NCI-H2029 treated with DMSO at 0.1 percent for 48 hours (cell line): ENCODE results near the gene TMEM186.
"Not testable (repeated sequence)": the region's sequence is repeated elsewhere in the genome, so short reads cannot be mapped to it uniquely, and the experiment has no call there.

ENCODE experiments used
- DNase-seq: peaks from one replicate; lab custom pipeline; 2025; lab: John Stamatoyannopoulos, UW

TMEM186 gene

GRCh38 chr16:8774208-8774607 lies 23.2 kb downstream of the TMEM186 start:
- DNase-seq, result no peak

DNA sequence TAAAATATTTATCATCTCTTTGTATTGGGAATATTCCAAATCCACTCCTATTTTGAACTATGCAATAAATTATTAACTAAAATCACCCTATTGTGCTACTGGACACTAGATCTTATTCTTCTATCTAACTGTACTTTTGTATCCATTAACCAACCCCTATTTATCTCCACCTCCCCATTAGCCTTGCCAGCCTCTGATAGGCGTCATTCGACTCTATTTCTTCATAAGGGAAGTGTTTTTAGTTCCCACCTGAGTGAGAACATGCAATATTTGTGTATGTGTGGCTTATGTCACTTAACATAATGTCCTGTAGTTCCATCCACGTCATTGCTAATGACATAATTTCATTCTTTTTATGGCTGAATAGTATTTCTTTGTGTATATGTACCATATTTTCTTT lies 23.9 kb downstream of the TMEM186 start:
- no peak for DNase-seq

- DNase-seq, result no peak
These were observed 28.7 kb downstream of the TMEM186 start for GRCh38 chr16:8768692-8769091.

GRCh38 chr16:8768283-8768682 lies 29.2 kb downstream of the TMEM186 start:
- no peak for DNase-seq

DNA sequence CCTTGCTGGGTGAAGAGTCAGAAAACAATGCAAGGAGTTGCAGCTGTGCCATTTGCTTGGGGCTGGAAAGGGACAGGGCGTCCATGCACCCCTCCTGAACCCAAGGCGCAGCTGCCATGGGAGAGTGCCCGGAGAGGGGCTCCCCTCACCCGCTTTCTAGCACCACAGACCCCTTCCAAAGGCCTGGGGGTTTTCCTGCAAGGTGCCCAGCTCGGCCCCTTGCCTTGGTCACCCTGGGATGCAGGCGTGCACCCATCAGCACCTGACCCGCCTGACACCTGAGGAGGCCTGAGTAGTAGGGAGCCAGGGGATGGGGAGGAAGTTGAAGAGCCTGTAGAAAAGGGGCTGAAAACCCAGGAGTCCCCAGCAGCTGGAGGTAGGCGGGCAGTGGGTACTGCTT lies 30.3 kb downstream of the TMEM186 start:
- no peak for DNase-seq

DNA sequence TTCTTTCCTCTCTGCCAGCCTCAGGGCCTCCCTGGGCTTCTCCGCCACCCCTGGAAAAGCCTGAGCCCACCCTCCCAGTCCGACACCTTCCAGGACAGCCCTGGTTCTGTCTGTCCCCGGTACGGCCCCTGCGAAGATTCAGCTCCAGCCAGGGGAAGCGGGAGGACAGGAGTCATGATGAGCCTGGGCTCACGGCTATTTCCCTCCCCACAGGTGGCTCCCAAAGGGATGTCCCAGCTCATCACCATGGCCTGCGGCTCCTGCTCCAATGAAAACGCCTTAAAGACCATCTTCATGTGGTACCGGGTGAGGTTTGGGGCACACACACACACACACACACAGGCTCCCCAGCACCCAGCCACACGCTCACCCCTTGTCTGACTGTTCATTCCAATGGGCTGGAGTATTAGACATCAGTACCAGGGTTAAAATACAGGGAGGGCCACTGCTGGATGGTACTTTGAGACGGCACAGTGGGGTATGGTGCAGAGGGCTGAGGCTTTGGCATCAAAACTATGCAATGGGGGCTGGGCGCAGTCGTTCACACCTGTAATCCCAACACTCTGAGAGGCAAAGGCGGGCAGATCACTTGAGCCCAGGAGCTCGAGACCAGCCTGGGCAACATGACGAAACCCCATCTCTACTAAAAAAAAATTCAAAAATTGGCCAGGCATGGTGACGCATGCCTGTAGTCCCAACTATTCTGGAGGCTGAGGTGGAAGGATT lies 32.8 kb downstream of the TMEM186 start:
- no peak for DNase-seq

DNA sequence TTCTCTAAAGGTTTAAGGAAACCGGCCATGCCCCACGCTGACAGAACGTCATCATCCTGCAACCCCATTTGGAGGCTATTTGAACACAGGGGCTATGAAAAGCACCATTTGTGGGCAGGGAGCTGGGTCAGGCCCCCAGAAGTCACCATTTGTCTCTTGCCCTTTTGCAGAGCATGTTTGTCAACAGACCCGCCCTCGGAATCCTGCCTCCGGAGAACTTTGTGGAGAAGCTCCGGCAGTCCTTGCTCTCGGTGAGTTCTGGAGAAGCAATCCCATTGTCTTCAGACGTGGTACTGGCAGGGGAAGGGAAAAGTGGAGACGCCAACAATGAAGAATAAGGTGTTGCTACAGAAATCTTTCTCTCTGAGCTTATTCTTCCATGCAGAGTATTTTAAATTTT lies 33.5 kb downstream of the TMEM186 start:
- DNase-seq, result no peak

- DNase-seq, result no peak
These were observed 34.4 kb downstream of the TMEM186 start for GRCh38 chr16:8763083-8763482.

GRCh38 chr16:8762254-8762653 lies 35.2 kb downstream of the TMEM186 start:
- DNase-seq, result no peak

- DNase-seq, result no peak
These were observed 36.4 kb downstream of the TMEM186 start for GRCh38 chr16:8761078-8761477.

DNA sequence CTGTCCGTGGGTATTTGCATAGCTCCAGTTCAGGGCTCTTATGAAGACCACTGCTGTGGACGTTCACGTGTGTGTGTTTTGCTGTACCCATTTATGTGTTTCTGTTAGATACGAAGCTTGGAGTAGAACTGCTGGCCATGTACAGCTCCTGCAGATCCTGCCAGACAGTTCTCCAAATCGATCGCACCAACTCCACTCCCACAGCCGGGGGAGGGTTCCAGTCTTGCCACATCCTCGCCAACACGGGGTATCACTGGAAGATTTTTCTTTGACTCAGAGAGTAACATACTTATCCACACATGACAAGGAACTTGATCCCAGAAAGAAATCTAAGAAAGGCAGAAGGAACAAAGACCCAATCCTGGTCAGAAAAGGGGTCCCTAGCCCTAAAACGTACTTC lies 37.4 kb downstream of the TMEM186 start:
- no peak for DNase-seq

DNA sequence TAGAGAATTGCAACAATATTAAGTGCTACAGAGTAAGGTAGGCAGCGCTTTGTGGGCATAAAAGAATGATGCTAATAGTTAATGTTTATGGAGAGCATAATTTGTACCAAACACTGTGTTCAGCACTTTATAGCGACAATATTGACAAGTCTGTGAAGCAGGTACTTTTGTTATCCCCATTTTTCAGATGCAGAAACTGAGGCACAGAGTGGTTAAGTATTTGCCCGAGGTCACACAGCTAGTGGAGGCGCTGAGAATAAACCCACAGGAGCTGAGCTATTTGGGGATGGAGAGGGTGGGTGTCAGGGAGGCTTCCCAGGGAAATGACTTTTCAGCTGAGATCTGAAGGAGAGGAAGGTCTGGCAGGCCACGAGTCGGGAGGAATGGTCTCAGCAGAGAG lies 39.4 kb downstream of the TMEM186 start:
- DNase-seq, result no peak

- no peak for DNase-seq
These were observed 40.7 kb downstream of the TMEM186 start for GRCh38 chr16:8756755-8757154.

GRCh38 chr16:8753416-8754054 lies 43.9 kb downstream of the TMEM186 start:
- DNase-seq, result no peak

GRCh38 chr16:8752706-8753105 lies 44.7 kb downstream of the TMEM186 start:
- DNase-seq, result no peak

- no peak for DNase-seq
These were observed 45.7 kb downstream of the TMEM186 start for GRCh38 chr16:8751481-8752311.

DNA sequence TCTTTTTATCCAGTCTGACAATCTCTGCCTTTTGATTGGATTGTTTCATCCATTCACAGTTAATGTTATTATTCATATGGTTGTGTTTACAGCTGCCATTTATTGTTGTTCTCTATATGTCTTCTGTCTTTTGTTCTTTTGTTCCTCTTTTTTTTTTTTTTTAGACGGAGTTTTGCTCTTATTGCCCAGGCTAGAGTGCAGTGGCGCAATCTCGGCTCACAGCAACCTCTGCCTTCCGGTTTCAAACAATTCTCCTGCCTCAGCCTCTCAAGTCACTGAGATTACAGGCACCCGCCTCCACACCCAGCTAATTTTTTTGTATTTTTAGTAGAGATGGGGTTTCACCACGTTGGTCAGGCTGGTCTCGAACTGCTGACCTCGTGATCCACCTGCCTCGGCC lies 48.5 kb downstream of the TMEM186 start:
- DNase-seq, result not testable (repeated sequence)
